Mesenchymal stem cell (in vitro differentiated cells and primary cell): ENCODE measurements around the gene HOXB2.
A peak's percentile ranks its signal among the peaks of the same experiment; 100 is the strongest.

ENCODE experiments used
- DNase-seq: peaks from one replicate; pipeline ENCODE4 v3.0.0-alpha.2; 2013
- H2AFZ ChIP-seq: one replicate; pipeline ENCODE4 v1.6.1; 2013; ENCODE audit warnings: low read depth, mild to moderate bottlenecking, control low read depth, inconsistent platforms, low read length, moderate library complexity
- H2AK5ac ChIP-seq: 2 replicates; pipeline ENCODE4 v1.6.1; 2013; ENCODE audit warnings: low read length, moderate library complexity, mild to moderate bottlenecking, inconsistent platforms; ENCODE audit not compliant: severe bottlenecking
- H2BK120ac ChIP-seq: one replicate; pipeline ENCODE4 v1.6.1; 2013; ENCODE audit warnings: low read depth, mild to moderate bottlenecking, inconsistent platforms, low read length, moderate library complexity
- H2BK12ac ChIP-seq, 2 experiments: one replicate each; pipeline ENCODE4 v1.6.1; 2013; ENCODE audit warnings: inconsistent platforms in 2 of 2, low read length in 2 of 2, mild to moderate bottlenecking in 2 of 2, moderate library complexity in 2 of 2, control low read depth in 1 of 2
- H2BK15ac ChIP-seq: one replicate; pipeline ENCODE4 v1.6.1; 2013; ENCODE audit warnings: mild to moderate bottlenecking, low read depth, inconsistent platforms; ENCODE audit not compliant: poor library complexity, severe bottlenecking
- H2BK5ac ChIP-seq: 2 replicates; pipeline ENCODE4 v1.6.1; 2013; ENCODE audit warnings: low read depth, mild to moderate bottlenecking, low read length, control low read depth, inconsistent platforms; ENCODE audit not compliant: poor library complexity, severe bottlenecking
- H3K14ac ChIP-seq, 2 experiments: one replicate each; pipeline ENCODE4 v1.6.1; 2013; ENCODE audit warnings: inconsistent platforms in 2 of 2, low read length in 2 of 2, control low read depth in 1 of 2, mild to moderate bottlenecking in 1 of 2, moderate library complexity in 1 of 2
- H3K18ac ChIP-seq, 2 experiments: one replicate each; pipeline ENCODE4 v1.6.1; 2013; ENCODE audit warnings: inconsistent platforms in 2 of 2, low read length in 2 of 2, control low read depth in 1 of 2, low read depth in 1 of 2, mild to moderate bottlenecking in 1 of 2
- H3K23ac ChIP-seq, 2 experiments: one replicate each; pipeline ENCODE4 v1.6.1; 2013; ENCODE audit warnings: inconsistent platforms in 2 of 2, low read length in 2 of 2, mild to moderate bottlenecking in 2 of 2, moderate library complexity in 2 of 2, control low read depth in 1 of 2
- H3K27ac ChIP-seq: 2 replicates; pipeline ENCODE4 v1.5.1; 2013; ENCODE audit warnings: mild to moderate bottlenecking, moderate library complexity, low read length, control low read depth, inconsistent platforms; ENCODE audit not compliant: poor library complexity, severe bottlenecking
- H3K27me3 ChIP-seq, 2 experiments: 2 replicates each; pipeline versions ENCODE4 v1.6.1 to v1.7.0; 2013; ENCODE audit warnings: low read length in 2 of 2, mild to moderate bottlenecking in 2 of 2, moderate library complexity in 2 of 2, control low read depth in 1 of 2, inconsistent platforms in 1 of 2; ENCODE audit not compliant: control insufficient read depth in 1 of 2, insufficient read depth in 1 of 2
- H3K36me3 ChIP-seq, 2 experiments: 2 replicates each; pipeline versions ENCODE4 v1.6.1 to v1.7.0; 2013; ENCODE audit warnings: low read length in 2 of 2, control low read depth in 1 of 2, inconsistent platforms in 1 of 2, low read depth in 1 of 2, mild to moderate bottlenecking in 1 of 2; ENCODE audit not compliant: insufficient read depth in 2 of 2, control insufficient read depth in 1 of 2
- H3K4ac ChIP-seq, 2 experiments: one replicate each; pipeline ENCODE4 v1.6.1; 2013; ENCODE audit warnings: inconsistent platforms in 2 of 2, low read length in 2 of 2, mild to moderate bottlenecking in 2 of 2, moderate library complexity in 2 of 2, control low read depth in 1 of 2, low read depth in 1 of 2
- H3K4me1 ChIP-seq: 2 replicates; pipeline ENCODE4 v1.6.1; 2013; ENCODE audit warnings: low read depth, low read length, control low read depth; ENCODE audit not compliant: control insufficient read depth, insufficient read depth
- H3K4me2 ChIP-seq: 2 replicates; pipeline ENCODE4 v1.6.1; 2013; ENCODE audit warnings: low read length, mild to moderate bottlenecking, inconsistent platforms; ENCODE audit not compliant: poor library complexity, severe bottlenecking
- H3K4me3 ChIP-seq, 2 experiments: 2 replicates each; pipeline versions ENCODE4 v1.5.1 to v1.7.0; 2013; ENCODE audit warnings: low read length in 2 of 2, mild to moderate bottlenecking in 2 of 2, control low read depth in 1 of 2, low read depth in 1 of 2; ENCODE audit not compliant: insufficient read depth in 1 of 2
- H3K79me1 ChIP-seq: replicated peaks from 2 replicates; pipeline ENCODE4 v1.6.1; 2013; ENCODE audit warnings: mild to moderate bottlenecking, control low read depth, low read length, inconsistent platforms; ENCODE audit not compliant: poor library complexity, severe bottlenecking
- H3K9ac ChIP-seq: 2 replicates; pipeline ENCODE4 v1.7.0; 2013; ENCODE audit warnings: mild to moderate bottlenecking, low read length, moderate library complexity
- H3K9me3 ChIP-seq: 2 replicates; pipeline ENCODE4 v1.7.0; 2013; ENCODE audit warnings: mild to moderate bottlenecking, low read length; ENCODE audit not compliant: control insufficient read depth
- H4K8ac ChIP-seq: one replicate; pipeline ENCODE4 v1.6.1; 2013; ENCODE audit warnings: inconsistent platforms, mild to moderate bottlenecking, low read length, moderate library complexity
- H4K91ac ChIP-seq: one replicate; pipeline ENCODE4 v1.6.1; 2013; ENCODE audit warnings: mild to moderate bottlenecking, low read length, inconsistent platforms
- WGBS: methylation state at CpG from one replicate; pipeline ENCODE4 v1.1.7; 2013; ENCODE audit warnings: mixed read lengths; 5-methylcytosine and 5-hydroxymethylcytosine counted together

The HOXB2 gene

DNA sequence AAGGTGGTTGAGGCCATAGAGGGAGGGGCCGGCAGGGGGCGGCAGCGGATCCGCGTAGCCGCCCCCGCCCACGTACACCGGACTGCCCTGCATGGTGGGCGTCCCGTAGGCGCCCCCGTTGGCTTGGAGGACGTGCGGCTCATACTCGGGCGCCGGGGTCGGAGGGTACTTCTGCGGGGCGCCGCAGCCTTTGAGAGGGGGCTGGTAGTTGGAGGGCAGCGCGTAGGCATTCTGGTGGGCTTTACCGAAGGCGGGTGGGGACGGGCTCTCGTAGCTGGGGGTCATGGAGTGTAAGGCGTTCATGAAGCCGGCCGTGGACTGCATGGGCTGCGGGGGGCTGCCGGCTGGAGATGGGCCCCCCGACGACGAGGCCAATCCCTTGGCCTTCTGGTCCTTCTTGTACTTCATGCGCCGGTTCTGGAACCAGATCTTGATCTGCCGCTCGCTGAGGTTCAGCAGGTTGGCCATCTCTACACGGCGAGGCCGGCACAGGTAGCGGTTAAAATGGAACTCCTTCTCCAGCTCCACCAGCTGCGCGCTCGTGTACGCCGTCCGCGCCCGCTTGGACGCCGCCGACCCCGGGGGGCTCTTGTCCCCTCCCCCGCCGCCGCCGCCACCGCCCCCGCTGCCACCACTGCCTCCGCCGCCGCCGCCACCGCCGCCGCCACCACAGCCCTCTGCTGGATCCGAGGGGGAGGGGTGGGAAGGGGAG, 5.7 kb upstream of the HOXB2 start:
- H3K4me2 ChIP-seq: no peak overlapping the region
- H3K18ac ChIP-seq: peak overlapping the region; percentile 58 to 85
- H4K91ac ChIP-seq: peak overlapping the region; percentile 84
- H3K79me1 ChIP-seq: peaks cover 2% of the 10 kb centered on the region
- peaks cover 38% of the 10 kb centered on the region for H3K4me1 ChIP-seq
- WGBS: 35% methylated on average over 42 of the region's 70 CpGs
- no peaks in the 10 kb centered on the region for H3K27me3 ChIP-seq
- no peak overlapping the region for H3K14ac ChIP-seq
- H3K9me3 ChIP-seq: no peaks in the 10 kb centered on the region
- peak overlapping the region; percentile 12 to 35 for H3K4ac ChIP-seq
- H3K4me3 ChIP-seq: no peak overlapping the region
- H3K36me3 ChIP-seq: peaks cover 25 to 33% of the 10 kb centered on the region in 2 experiments
- peak overlapping the region; percentile 32 for H2BK15ac ChIP-seq
- peak overlapping the region; percentile 100 for H3K9ac ChIP-seq
- DNase-seq: peak; percentile 35
- H3K27ac ChIP-seq: no peak overlapping the region
- peak overlapping the region in 1 of 2 experiments; percentile 0 for H3K23ac ChIP-seq
- H2AFZ ChIP-seq: no peak overlapping the region
- H2AK5ac ChIP-seq: peak overlapping the region; percentile 35
- peak overlapping the region; percentile 64 for H2BK120ac ChIP-seq
- H2BK12ac ChIP-seq: peak overlapping the region; percentile 14 to 61
- peak overlapping the region; percentile 86 for H4K8ac ChIP-seq
- H2BK5ac ChIP-seq: no peak overlapping the region

DNA sequence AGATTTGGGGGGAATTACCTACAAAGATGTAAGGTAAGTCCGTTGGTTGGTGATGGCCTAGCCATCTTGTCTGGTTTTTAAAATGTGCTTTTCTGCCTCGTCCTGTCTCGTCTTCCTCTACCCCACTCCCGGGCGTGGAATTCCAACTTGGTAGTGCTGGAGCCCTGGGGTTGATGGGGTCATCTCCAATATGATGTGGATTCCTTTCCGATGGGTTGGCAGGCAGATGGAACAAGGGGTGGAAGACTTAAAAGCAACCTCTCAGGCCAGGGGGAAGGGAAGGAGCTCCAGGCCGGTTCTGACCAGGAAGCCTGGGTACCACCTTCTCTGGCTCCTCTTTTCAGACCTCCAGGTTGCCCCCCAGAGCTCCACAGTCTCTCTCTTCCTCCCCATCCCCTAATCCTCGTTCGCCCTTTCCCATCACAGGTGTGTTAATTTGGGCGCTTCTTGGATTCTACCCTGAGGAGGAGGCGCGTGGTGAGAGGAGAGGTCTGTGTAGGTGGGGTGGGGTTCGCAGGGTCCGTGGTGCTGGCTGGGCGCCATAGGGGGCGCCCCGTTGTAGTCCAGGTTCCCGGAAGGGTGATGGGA, 5.1 kb upstream of the HOXB2 start:
- H3K9me3 ChIP-seq: no peaks in the 10 kb centered on the region
- H2BK12ac ChIP-seq: peak overlapping the region in 1 of 2 experiments; percentile 4
- WGBS: 30% methylated on average over 11 of the region's 18 CpGs
- H3K27me3 ChIP-seq: no peaks in the 10 kb centered on the region
- peak overlapping the region; percentile 86 for H4K8ac ChIP-seq
- H3K23ac ChIP-seq: peak overlapping the region in 1 of 2 experiments; percentile 0
- peaks cover 2% of the 10 kb centered on the region for H3K79me1 ChIP-seq
- peak overlapping the region; percentile 64 for H2BK120ac ChIP-seq
- H2BK15ac ChIP-seq: peak overlapping the region; percentile 32
- H3K27ac ChIP-seq: peak overlapping the region; percentile 7
- H3K4me1 ChIP-seq: peaks cover 39% of the 10 kb centered on the region
- H3K9ac ChIP-seq: peak overlapping the region; percentile 100
- no peak overlapping the region for H2AFZ ChIP-seq
- H3K4me3 ChIP-seq: peak overlapping the region in 1 of 2 experiments; percentile 43
- peak overlapping the region; percentile 68 for H2AK5ac ChIP-seq
- H3K18ac ChIP-seq: peak overlapping the region; percentile 58 to 85
- no peak overlapping the region for H2BK5ac ChIP-seq
- peak; percentile 61 for DNase-seq
- no peak overlapping the region for H3K4me2 ChIP-seq
- peak overlapping the region; percentile 84 for H4K91ac ChIP-seq
- peaks cover 25 to 33% of the 10 kb centered on the region in 2 experiments for H3K36me3 ChIP-seq
- H3K14ac ChIP-seq: no peak overlapping the region
- H3K4ac ChIP-seq: peak overlapping the region; percentile 12 to 39

GRCh38 chr17:48549281-48549630, 4.3 kb upstream of the HOXB2 start:
- peaks cover 25 to 33% of the 10 kb centered on the region in 2 experiments for H3K36me3 ChIP-seq
- H3K4me3 ChIP-seq: no peak overlapping the region
- H3K18ac ChIP-seq: peak overlapping the region; percentile 61 to 68
- no peak overlapping the region for H3K14ac ChIP-seq
- 17% methylated on average over 3 of the region's 3 CpGs for WGBS
- no peak overlapping the region for H3K4me2 ChIP-seq
- DNase-seq: peak; percentile 57
- no peak overlapping the region for H3K23ac ChIP-seq
- no peak overlapping the region for H2BK5ac ChIP-seq
- peak overlapping the region in 1 of 2 experiments; percentile 48 for H2BK12ac ChIP-seq
- H2BK15ac ChIP-seq: no peak overlapping the region
- no peak overlapping the region for H2AFZ ChIP-seq
- H3K4me1 ChIP-seq: peaks cover 35% of the 10 kb centered on the region
- peak overlapping the region; percentile 61 for H3K27ac ChIP-seq
- H2BK120ac ChIP-seq: no peak overlapping the region
- H3K27me3 ChIP-seq: no peaks in the 10 kb centered on the region
- peaks cover 2% of the 10 kb centered on the region for H3K79me1 ChIP-seq
- H3K9me3 ChIP-seq: no peaks in the 10 kb centered on the region
- peak overlapping the region; percentile 100 for H3K9ac ChIP-seq
- peak overlapping the region in 1 of 2 experiments; percentile 17 for H3K4ac ChIP-seq
- H2AK5ac ChIP-seq: peak overlapping the region; percentile 13
- H4K8ac ChIP-seq: peak overlapping the region; percentile 46
- no peak overlapping the region for H4K91ac ChIP-seq

DNA sequence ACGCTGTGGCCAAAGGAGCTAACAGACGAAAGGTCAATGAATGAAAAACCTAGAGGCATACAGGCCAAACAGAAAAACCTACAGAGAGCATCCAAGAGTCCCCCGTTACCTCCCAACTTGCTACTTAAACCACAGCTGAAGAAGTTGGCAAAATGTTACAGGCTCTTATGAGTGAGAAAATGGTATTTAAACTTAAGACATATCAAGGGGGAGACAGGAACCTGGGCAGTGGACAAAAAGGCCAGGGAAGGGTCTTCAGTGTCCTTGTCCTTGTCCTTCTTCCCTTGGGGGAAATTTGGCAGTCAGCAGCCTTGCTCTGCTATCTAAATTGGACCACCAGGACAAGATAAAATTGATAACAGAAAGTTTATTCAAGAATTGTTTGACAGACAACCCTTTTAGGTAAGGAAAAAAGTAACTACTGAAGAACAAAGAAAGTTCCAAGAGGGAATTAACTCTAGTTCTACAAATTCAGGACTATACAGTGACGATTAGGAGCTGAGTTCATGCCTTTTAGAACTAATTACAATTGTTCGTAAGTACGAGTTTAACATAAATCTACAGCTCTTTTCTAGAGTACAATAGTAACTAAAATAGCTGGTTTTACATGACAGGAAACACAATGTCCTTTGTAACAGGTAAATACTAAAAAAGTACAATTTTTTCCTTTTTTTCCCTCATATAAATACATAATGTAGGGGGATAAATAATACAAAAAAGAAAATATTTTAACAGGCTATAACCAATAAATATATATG, 3.8 kb upstream of the HOXB2 start:
- no peak overlapping the region for H4K91ac ChIP-seq
- no peak overlapping the region for H4K8ac ChIP-seq
- peak overlapping the region; percentile 98 for H2AK5ac ChIP-seq
- H3K18ac ChIP-seq: peak overlapping the region in 1 of 2 experiments; percentile 18
- peaks cover 25 to 33% of the 10 kb centered on the region in 2 experiments for H3K36me3 ChIP-seq
- H3K23ac ChIP-seq: no peak overlapping the region
- H3K4me1 ChIP-seq: peaks cover 34% of the 10 kb centered on the region
- H3K4me2 ChIP-seq: no peak overlapping the region
- no peak overlapping the region for H3K14ac ChIP-seq
- H2BK5ac ChIP-seq: no peak overlapping the region
- peak overlapping the region; percentile 84 for H3K27ac ChIP-seq
- H3K4me3 ChIP-seq: peak overlapping the region in 1 of 2 experiments; percentile 50
- peak overlapping the region in 1 of 2 experiments; percentile 71 for H3K4ac ChIP-seq
- no CpG with 5 or more reads among the region's 6 CpGs for WGBS
- H2BK12ac ChIP-seq: no peak overlapping the region
- H2BK120ac ChIP-seq: peak overlapping the region; percentile 69
- H3K27me3 ChIP-seq: no peaks in the 10 kb centered on the region
- no peaks in the 10 kb centered on the region for H3K9me3 ChIP-seq
- H3K9ac ChIP-seq: peak overlapping the region; percentile 100
- H2AFZ ChIP-seq: no peak overlapping the region
- no peak overlapping the region for H2BK15ac ChIP-seq
- peaks cover 2% of the 10 kb centered on the region for H3K79me1 ChIP-seq
- DNase-seq: no peak
